ENCODE results near the gene SPTLC3. TPM values are rescaled to one million over a fixed set of nuclear protein-coding genes. Genes with fewer than 3 reads are reported as not detected.

The SPTLC3 gene
- total RNA-seq, 4 donors from 2014 or later = 6.4 to 10.9 (median 7.7) TPM

- no peak for TF ChIP-seq CTCF (IDR thresholded peaks at IDR 0.05; ENCODE audit: low read depth)
Measured at GRCh38 chr20:13148402-13148801, 139.6 kb downstream of the SPTLC3 start.

- no peak for TF ChIP-seq CTCF (IDR thresholded peaks at IDR 0.05; ENCODE audit: low read depth)
Measured at GRCh38 chr20:13148961-13149360, 140.2 kb downstream of the SPTLC3 start.

- TF ChIP-seq CTCF (IDR thresholded peaks at IDR 0.05; ENCODE audit: low read depth) = no peak
Measured at GRCh38 chr20:13149371-13150105, 140.8 kb downstream of the SPTLC3 start.

- TF ChIP-seq CTCF (IDR thresholded peaks at IDR 0.05; ENCODE audit: low read depth) = no peak
Measured at GRCh38 chr20:13158369-13158768, 149.6 kb downstream of the SPTLC3 start.

- no peak for TF ChIP-seq CTCF (IDR thresholded peaks at IDR 0.05; ENCODE audit: low read depth)
Measured at GRCh38 chr20:13159889-13160288, 151.1 kb downstream of the SPTLC3 start.

- TF ChIP-seq CTCF (IDR thresholded peaks at IDR 0.05; ENCODE audit: low read depth) = no peak
Measured at GRCh38 chr20:13165203-13165602, 156.4 kb downstream of the SPTLC3 start.

- no peak for TF ChIP-seq CTCF (IDR thresholded peaks at IDR 0.05; ENCODE audit: low read depth)
Measured at GRCh38 chr20:13166011-13166410, 157.2 kb downstream of the SPTLC3 start.

Data from subcutaneous adipose tissue (tissue), 4 donors.